Panc1 (cell line): ENCODE data around the gene RNASE2. TPM values are rescaled to one million over a fixed set of nuclear protein-coding genes. Genes with fewer than 3 reads are reported as not detected.

Experiments
- ATAC-seq: fragments of 200-7000 bp; cut with Tn5 transposase; 2 replicates; pipeline ENCODE4 v1.9.1; 2020; ENCODE audit warnings: mild to moderate bottlenecking, moderate library complexity
- BruUV-seq: library from RNA; stranded (reverse); fragments of 400-500 nt; replicated peaks from 2 replicates; lab custom pipeline; 2021; lab: Mats Ljungman, UMichigan
- CTCF ChIA-PET: fragments of 300-600 bp; sonication (Branson Sonifier 250); formaldehyde crosslinking; loops from one replicate; lab custom pipeline; 2022; ENCODE audit warnings: antibody characterized with exemption; lab: Charles Lee
- POLR2A ChIA-PET: fragments of 300-600 bp; sonication (Branson Sonifier 250); formaldehyde crosslinking; loops from one replicate; lab custom pipeline; 2022; ENCODE audit warnings: antibody characterized with exemption; lab: Charles Lee
- DNase-seq: peaks from one replicate; pipeline ENCODE4 v3.0.0-alpha.2; 2010; ENCODE audit warnings: low read depth, low spot score
- H3K27ac ChIP-seq: 2 replicates; pipeline ENCODE4 v1.5.1; 2011; ENCODE audit warnings: mild to moderate bottlenecking, low read length, inconsistent platforms
- H3K27me3 ChIP-seq: fragments of 200-500 bp; sonication (Bioruptor generic); 2 replicates; pipeline ENCODE4 v1.6.0; 2014; ENCODE audit warnings: low read length, inconsistent platforms; ENCODE audit not compliant: control insufficient read depth, insufficient read depth
- H3K36me3 ChIP-seq: fragments of 200-500 bp; sonication (Bioruptor generic); 2 replicates; pipeline ENCODE4 v1.5.1; 2014; ENCODE audit warnings: inconsistent platforms, mild to moderate bottlenecking, low read length, moderate library complexity; ENCODE audit not compliant: control insufficient read depth, insufficient read depth
- H3K4me1 ChIP-seq: 2 replicates; pipeline ENCODE4 v1.5.1; 2011; ENCODE audit warnings: inconsistent platforms, mild to moderate bottlenecking, low read length, moderate library complexity; ENCODE audit not compliant: control insufficient read depth, insufficient read depth
- H3K4me3 ChIP-seq, 2 experiments: 2 replicates each; pipeline ENCODE4 v1.5.1; 2011 to 2012; ENCODE audit warnings: low read depth in 2 of 2, low read length in 2 of 2, mild to moderate bottlenecking in 2 of 2, inconsistent platforms in 1 of 2, moderate library complexity in 1 of 2
- H3K9me3 ChIP-seq: fragments of 200-500 bp; sonication (Bioruptor generic); 2 replicates; pipeline ENCODE4 v1.5.1; 2014; ENCODE audit warnings: low read depth, mild to moderate bottlenecking, inconsistent platforms, low read length, moderate library complexity; ENCODE audit not compliant: control insufficient read depth, insufficient read depth
- CTCF ChIP-seq: fragments of 450-650 bp; IDR thresholded peaks from 2 replicates; pipeline ENCODE4 v1.5.1; 2017; ENCODE audit warnings: mild to moderate bottlenecking
- POLR2AphosphoS5 ChIP-seq: IDR thresholded peaks from 2 replicates; pipeline ENCODE4 v1.6.1; 2012; ENCODE audit warnings: mild to moderate bottlenecking, low read depth, low read length, moderate library complexity
- SIN3A ChIP-seq: IDR thresholded peaks from 2 replicates; pipeline ENCODE4 v1.6.1; 2012; ENCODE audit warnings: low read depth, mild to moderate bottlenecking, low read length, moderate library complexity, borderline replicate concordance; ENCODE audit not compliant: insufficient read depth
- TCF7L2 ChIP-seq: IDR thresholded peaks from 2 replicates; pipeline ENCODE4 v1.6.1; 2011; ENCODE audit warnings: mild to moderate bottlenecking, low read depth, low read length, inconsistent platforms
- in situ Hi-C: cut with HindIII; loops from 2 replicates; pipeline ENCODE4 v1.10.0; 2016; ENCODE audit warnings: low sequenced_read_pairs, low pct_unique_long_range_greater_than_20kb
- intact Hi-C: fragments of 100-400 bp; cut with micrococcal nuclease; formaldehyde crosslinking; loops from one replicate; pipeline ENCODE4 v1.10.0; 2022; ENCODE audit not compliant: unreplicated experiment
- total RNA-seq: library from RNA; stranded (reverse); gene quantifications from one replicate; pipeline ENCODE4 v1.2.1, GENCODE V29; 2021; ENCODE audit not compliant: unreplicated experiment
- TF ChIP-seq, protein P1 (sequence below), 2 experiments: IDR thresholded peaks; 2 replicates each; pipeline ENCODE4 v1.6.1; 2011 to 2012; ENCODE audit warnings: low read depth in 2 of 2, control low read depth in 1 of 2, low read length in 1 of 2, mild to moderate bottlenecking in 1 of 2, moderate library complexity in 1 of 2; ENCODE audit not compliant: insufficient read depth in 1 of 2

The RNASE2 gene
- total RNA-seq, 1 experiment from 2014 or later: not detected

GRCh38 chr14:20971705-20972021 lies 16.4 kb downstream of the RNASE2 start:
- POLR2A ChIA-PET: interaction anchor here (0.7 kb wide), 1 partner anchor 167 kb away, joined by 4 read pairs; no protein-coding TSS in a partner anchor
- CTCF ChIA-PET: interaction anchor here (0.7 to 1.9 kb wide), 8 partner anchors 11 to 289 kb away, joined by 3 to 16 read pairs (median 4); no protein-coding TSS in a partner anchor
- Histone ChIP-seq H3K27ac (no peak overlapping the region), H3K27me3 (peaks cover 2% of the 10 kb centered on the region; the same call in 1 of the 2 replicates), H3K36me3 (no peaks in the 10 kb centered on the region), H3K4me1 (no peaks in the 10 kb centered on the region), H3K9me3 (no peaks in the 10 kb centered on the region), H3K4me3 (peak overlapping the region; percentile 54 to 79)
- DNase-seq (no peak), ATAC-seq (peak; percentile 43)
- intact Hi-C loops (loop anchor here (1.0 to 5.0 kb wide), 2 partner anchors 113 to 274 kb away; no protein-coding TSS in a partner anchor), in situ Hi-C loops (no loop called here)
- TF ChIP-seq SIN3A: no peak
- no peak for TF ChIP-seq POLR2AphosphoS5
- no peak for TF ChIP-seq TCF7L2
- no peak for TF ChIP-seq CTCF
- TF ChIP-seq, protein P1, sequence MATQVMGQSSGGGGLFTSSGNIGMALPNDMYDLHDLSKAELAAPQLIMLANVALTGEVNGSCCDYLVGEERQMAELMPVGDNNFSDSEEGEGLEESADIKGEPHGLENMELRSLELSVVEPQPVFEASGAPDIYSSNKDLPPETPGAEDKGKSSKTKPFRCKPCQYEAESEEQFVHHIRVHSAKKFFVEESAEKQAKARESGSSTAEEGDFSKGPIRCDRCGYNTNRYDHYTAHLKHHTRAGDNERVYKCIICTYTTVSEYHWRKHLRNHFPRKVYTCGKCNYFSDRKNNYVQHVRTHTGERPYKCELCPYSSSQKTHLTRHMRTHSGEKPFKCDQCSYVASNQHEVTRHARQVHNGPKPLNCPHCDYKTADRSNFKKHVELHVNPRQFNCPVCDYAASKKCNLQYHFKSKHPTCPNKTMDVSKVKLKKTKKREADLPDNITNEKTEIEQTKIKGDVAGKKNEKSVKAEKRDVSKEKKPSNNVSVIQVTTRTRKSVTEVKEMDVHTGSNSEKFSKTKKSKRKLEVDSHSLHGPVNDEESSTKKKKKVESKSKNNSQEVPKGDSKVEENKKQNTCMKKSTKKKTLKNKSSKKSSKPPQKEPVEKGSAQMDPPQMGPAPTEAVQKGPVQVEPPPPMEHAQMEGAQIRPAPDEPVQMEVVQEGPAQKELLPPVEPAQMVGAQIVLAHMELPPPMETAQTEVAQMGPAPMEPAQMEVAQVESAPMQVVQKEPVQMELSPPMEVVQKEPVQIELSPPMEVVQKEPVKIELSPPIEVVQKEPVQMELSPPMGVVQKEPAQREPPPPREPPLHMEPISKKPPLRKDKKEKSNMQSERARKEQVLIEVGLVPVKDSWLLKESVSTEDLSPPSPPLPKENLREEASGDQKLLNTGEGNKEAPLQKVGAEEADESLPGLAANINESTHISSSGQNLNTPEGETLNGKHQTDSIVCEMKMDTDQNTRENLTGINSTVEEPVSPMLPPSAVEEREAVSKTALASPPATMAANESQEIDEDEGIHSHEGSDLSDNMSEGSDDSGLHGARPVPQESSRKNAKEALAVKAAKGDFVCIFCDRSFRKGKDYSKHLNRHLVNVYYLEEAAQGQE (IDR thresholded peaks at IDR 0.05; ENCODE audit: insufficient read depth in 1 of 2, low read depth in 2 of 2, low read length in 1 of 2): no peak
- BruUV-seq: no TSS peak

- H3K36me3 ChIP-seq: no peaks in the 10 kb centered on the region
- H3K27me3 ChIP-seq: no peaks in the 10 kb centered on the region
- CTCF ChIA-PET: interaction anchor here (0.6 kb wide), 1 partner anchor 31 kb away, joined by 4 read pairs; no protein-coding TSS in a partner anchor
- no peaks in the 10 kb centered on the region for H3K4me1 ChIP-seq
- TF ChIP-seq CTCF: no peak
- no peak for TF ChIP-seq TCF7L2
- TF ChIP-seq SIN3A: no peak
- no peak for TF ChIP-seq POLR2AphosphoS5
- TF ChIP-seq, protein P1 (IDR thresholded peaks at IDR 0.05; ENCODE audit: insufficient read depth in 1 of 2, low read depth in 2 of 2, low read length in 1 of 2): no peak
- no peak overlapping the region for H3K27ac ChIP-seq
- in situ Hi-C loops (no loop called here), intact Hi-C loops (loop anchor here (5.0 kb wide), 1 partner anchor 276 kb away; no protein-coding TSS in a partner anchor)
- POLR2A ChIA-PET: no interaction called here
- ATAC-seq: no peak
- no TSS peak for BruUV-seq
- no peak for DNase-seq
- no peak overlapping the region for H3K4me3 ChIP-seq
- H3K9me3 ChIP-seq: no peaks in the 10 kb centered on the region
Measured at GRCh38 chr14:20973501-20973900, 18.2 kb downstream of the RNASE2 start.
